HFFc6 (cell line): ENCODE measurements around the gene TACR1. TPM values are rescaled to one million over a fixed set of nuclear protein-coding genes. Genes with fewer than 3 reads are reported as not detected.

ENCODE experiments used
- DNase-seq: peaks from one replicate; pipeline ENCODE4 v3.0.0-alpha.2; 2018
- H3K27ac Mint-ChIP-seq: 2 replicates; pipeline ENCODE4 v1.8.0; 2020; ENCODE audit warnings: mild to moderate bottlenecking, mixed read lengths
- H3K27me3 Mint-ChIP-seq: 2 replicates; pipeline ENCODE4 v1.8.0; 2021; ENCODE audit warnings: mild to moderate bottlenecking, moderate library complexity, mixed read lengths; ENCODE audit not compliant: insufficient read depth
- H3K36me3 Mint-ChIP-seq: 2 replicates; pipeline ENCODE4 v1.8.0; 2021; ENCODE audit warnings: low read depth, mixed read lengths
- H3K4me1 Mint-ChIP-seq: 2 replicates; pipeline ENCODE4 v1.8.0; 2020; ENCODE audit warnings: low read depth, mixed read lengths
- H3K4me3 Mint-ChIP-seq: 2 replicates; pipeline ENCODE4 v1.8.0; 2020; ENCODE audit warnings: mild to moderate bottlenecking, moderate library complexity, mixed read lengths
- H3K9me3 Mint-ChIP-seq: 2 replicates; pipeline ENCODE4 v1.8.0; 2020; ENCODE audit warnings: mild to moderate bottlenecking, mixed read lengths
- CTCF ChIP-seq: fragments of 200-600 bp; sonication (generic); IDR thresholded peaks from 2 replicates; pipeline ENCODE4 v1.5.0; 2021; ENCODE audit warnings: antibody characterized with exemption, mild to moderate bottlenecking
- total RNA-seq, 6 experiments: library from RNA; stranded (reverse); fragmentation: NEBNext Ultra II Directional; extraction: Animal tissue kit (Norgen Biotek cat#: 25700); gene quantifications; 2 replicates in 1 of 6; 3 replicates in 5 of 6; pipeline ENCODE4 v1.2.3, GENCODE V29; 2021

Gene TACR1
- total RNA-seq, 6 experiments from 2014 or later: 0.10 to 0.18 (median 0.17) TPM; not detected in 1

- Mint-ChIP-seq H3K27me3 (0 out of 2 replicates have a peak, but pooled peaks cover 4% of the 10 kb centered on the region), H3K9me3 (no peaks in the 10 kb centered on the region), H3K27ac (no peak overlapping the region), H3K36me3 (no peaks in the 10 kb centered on the region), H3K4me3 (no peak overlapping the region; the same call in 1 of the 2 replicates), H3K4me1 (peaks cover 12% of the 10 kb centered on the region; the same call in 1 of the 2 replicates)
- DNase-seq: no peak
- no peak for TF ChIP-seq CTCF
Measured at GRCh38 chr2:75133621-75134570, 65.4 kb downstream of the TACR1 start.

GRCh38 chr2:75130171-75130570 is 69.1 kb downstream of the TACR1 start:
- peaks cover 5% of the 10 kb centered on the region; the same call in 1 of the 2 replicates for H3K27me3 Mint-ChIP-seq
- H3K9me3 Mint-ChIP-seq: 0 out of 2 replicates have a peak, but pooled peaks cover 4% of the 10 kb centered on the region
- no peak overlapping the region for H3K4me3 Mint-ChIP-seq
- peaks cover 12% of the 10 kb centered on the region; the same call in 1 of the 2 replicates for H3K4me1 Mint-ChIP-seq
- no peak for TF ChIP-seq CTCF
- H3K27ac Mint-ChIP-seq: no peak overlapping the region
- no peak for DNase-seq
- H3K36me3 Mint-ChIP-seq: peaks cover 10% of the 10 kb centered on the region; the same call in 1 of the 2 replicates

DNA sequence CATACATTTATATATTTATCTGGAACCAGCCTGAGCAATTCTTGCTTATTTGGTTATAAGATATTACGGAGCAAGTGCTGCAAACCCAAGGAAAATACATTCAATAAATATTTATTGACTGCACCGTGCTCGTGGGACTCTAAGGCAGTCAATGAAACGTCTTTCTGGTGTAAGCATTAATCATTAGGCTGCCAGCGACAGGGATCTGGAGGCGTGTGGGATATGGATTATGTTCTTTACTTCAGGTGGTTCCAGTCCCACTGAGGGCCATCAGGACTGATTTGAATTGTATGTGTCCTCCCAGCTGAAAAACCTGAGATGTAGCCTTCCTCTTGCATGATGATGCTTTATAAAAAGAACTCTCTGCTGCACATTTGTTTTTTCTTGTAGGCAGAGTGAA is 75.4 kb downstream of the TACR1 start:
- no peak for DNase-seq
- H3K4me1 Mint-ChIP-seq: peaks cover 8% of the 10 kb centered on the region; the same call in 1 of the 2 replicates

DNA sequence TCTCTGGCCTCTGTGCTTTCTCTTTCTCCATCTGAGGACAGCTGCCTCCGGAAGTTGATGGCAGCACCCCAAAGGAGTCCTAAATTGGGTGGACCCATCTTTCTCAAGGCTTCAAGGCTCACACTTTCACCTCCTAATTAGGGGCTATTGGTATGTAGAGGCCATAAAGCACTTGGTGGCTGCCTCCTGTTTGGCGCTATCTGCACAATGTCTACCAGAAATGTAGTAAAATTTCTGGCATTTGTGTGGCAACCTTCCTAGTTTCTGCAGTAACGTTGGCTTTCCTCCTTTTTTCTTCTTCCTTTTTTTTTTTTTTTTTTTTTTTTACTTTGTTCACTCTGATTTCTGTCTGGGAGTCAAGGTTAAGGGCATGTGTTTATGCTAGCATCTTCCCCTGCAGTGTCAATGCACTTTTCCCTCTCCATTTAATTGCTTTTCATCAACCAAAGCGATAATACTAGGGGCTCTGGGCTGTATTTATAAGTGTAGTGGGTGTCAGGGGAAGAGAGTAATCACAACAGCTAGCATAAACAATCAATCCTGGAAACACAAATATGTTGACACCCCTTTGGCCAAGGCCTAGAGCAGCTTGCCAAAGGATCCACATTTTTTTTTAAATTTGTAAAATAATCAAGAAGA is 86.0 kb downstream of the TACR1 start:
- H3K9me3 Mint-ChIP-seq: no peaks in the 10 kb centered on the region
- H3K4me3 Mint-ChIP-seq: no peak overlapping the region
- H3K36me3 Mint-ChIP-seq: no peaks in the 10 kb centered on the region
- TF ChIP-seq CTCF: no peak
- H3K27ac Mint-ChIP-seq: no peak overlapping the region
- no peaks in the 10 kb centered on the region; the same call in 1 of the 2 replicates for H3K4me1 Mint-ChIP-seq
- no peaks in the 10 kb centered on the region for H3K27me3 Mint-ChIP-seq
- DNase-seq: no peak

More for the DNA sequence above, 75.4 kb downstream of the TACR1 start:
- no peak overlapping the region for H3K27ac Mint-ChIP-seq
- H3K27me3 Mint-ChIP-seq: peaks cover 12% of the 10 kb centered on the region
- H3K9me3 Mint-ChIP-seq: 0 out of 2 replicates have a peak, but pooled peaks cover 4% of the 10 kb centered on the region
- H3K4me3 Mint-ChIP-seq: no peak overlapping the region
- peaks cover 10% of the 10 kb centered on the region; the same call in 1 of the 2 replicates for H3K36me3 Mint-ChIP-seq
- TF ChIP-seq CTCF: no peak

- Mint-ChIP-seq H3K9me3 (no peaks in the 10 kb centered on the region), H3K4me3 (no peak overlapping the region), H3K27ac (no peak overlapping the region), H3K4me1 (no peaks in the 10 kb centered on the region; the same call in 1 of the 2 replicates), H3K36me3 (no peaks in the 10 kb centered on the region), H3K27me3 (no peaks in the 10 kb centered on the region)
- DNase-seq: no peak
- TF ChIP-seq CTCF: no peak
Measured at GRCh38 chr2:75108937-75109482, 90.3 kb downstream of the TACR1 start.
